WTC11 (cell line): ENCODE results near the gene LIFR. TPM values are rescaled to one million over a fixed set of nuclear protein-coding genes. Genes with fewer than 3 reads are reported as not detected.
A peak's percentile ranks its signal among the peaks of the same experiment; 100 is the strongest.

Experiments used
- ATAC-seq: fragments of 200-7000 bp; cut with Tn5 transposase; 2 replicates; pipeline ENCODE4 v1.10.0; 2021; ENCODE audit warnings: mild to moderate bottlenecking, moderate library complexity
- CTCF ChIA-PET: fragments of 300-600 bp; sonication (Branson Sonifier 250); formaldehyde crosslinking; loops from one replicate; lab custom pipeline; 2021; ENCODE audit warnings: antibody characterized with exemption; lab: Charles Lee
- POLR2A ChIA-PET: fragments of 350-600 bp; sonication (Branson Sonifier 250); formaldehyde crosslinking; loops from one replicate; lab custom pipeline; 2021; ENCODE audit warnings: antibody characterized with exemption; lab: Charles Lee
- DNase-seq: peaks from one replicate; pipeline ENCODE4 v3.0.0; 2021; ENCODE audit warnings: low spot score
- H3K27ac Mint-ChIP-seq: 2 replicates; pipeline ENCODE4 v1.8.0; 2021; ENCODE audit warnings: mixed read lengths
- H3K27me3 Mint-ChIP-seq: 2 replicates; pipeline ENCODE4 v1.8.0; 2021; ENCODE audit warnings: low read depth, mild to moderate bottlenecking, moderate library complexity, mixed read lengths
- H3K36me3 Mint-ChIP-seq: 2 replicates; pipeline ENCODE4 v1.8.0; 2021; ENCODE audit warnings: mixed read lengths
- H3K4me1 Mint-ChIP-seq: 2 replicates; pipeline ENCODE4 v1.8.0; 2022; ENCODE audit warnings: mixed read lengths
- H3K4me3 Mint-ChIP-seq: 2 replicates; pipeline ENCODE4 v1.8.0; 2021; ENCODE audit warnings: mild to moderate bottlenecking, moderate library complexity, mixed read lengths
- H3K9me3 Mint-ChIP-seq: 2 replicates; pipeline ENCODE4 v1.8.0; 2021; ENCODE audit warnings: mixed read lengths
- CDX4 ChIP-seq: fragments of 250-450 bp; sonication (Bioruptor Pico); IDR thresholded peaks from 2 replicates; pipeline ENCODE4 v1.9.0; 2021; ENCODE audit warnings: moderate library complexity, mild to moderate bottlenecking, inconsistent platforms, borderline replicate concordance
- E2F5 ChIP-seq: sonication (generic); formaldehyde crosslinking; IDR thresholded peaks from 2 replicates; pipeline ENCODE4 v1.8.1; 2022; ENCODE audit warnings: mild to moderate bottlenecking, moderate library complexity, missing genetic modification reagents
- ESRRA ChIP-seq: sonication (generic); formaldehyde crosslinking; IDR thresholded peaks from 2 replicates; pipeline ENCODE4 v1.8.1; 2022; ENCODE audit warnings: mild to moderate bottlenecking, missing genetic modification reagents, borderline replicate concordance
- MAX ChIP-seq: sonication (generic); formaldehyde crosslinking; IDR thresholded peaks from 2 replicates; pipeline ENCODE4 v1.8.0; 2022; ENCODE audit warnings: mild to moderate bottlenecking, missing genetic modification reagents
- OVOL2 ChIP-seq: fragments of 250-450 bp; sonication (Bioruptor Pico); IDR thresholded peaks from 2 replicates; pipeline ENCODE4 v1.9.0; 2021; ENCODE audit warnings: mild to moderate bottlenecking, borderline replicate concordance
- ZNF512 ChIP-seq: sonication (generic); formaldehyde crosslinking; IDR thresholded peaks from 2 replicates; pipeline ENCODE4 v1.8.1; 2022; ENCODE audit warnings: missing genetic modification reagents, borderline replicate concordance
- ZSCAN18 ChIP-seq: fragments of 250-450 bp; sonication (Bioruptor Pico); IDR thresholded peaks from 2 replicates; pipeline ENCODE4 v2.1.2; 2022; ENCODE audit warnings: mild to moderate bottlenecking, moderate library complexity
- total RNA-seq: library from RNA; stranded (reverse); gene quantifications from 3 replicates; pipeline ENCODE4 v1.2.3, GENCODE V29; 2021
- TF ChIP-seq, protein P1 (sequence below): sonication (generic); formaldehyde crosslinking; IDR thresholded peaks from 2 replicates; pipeline ENCODE4 v1.8.0; 2023; ENCODE audit warnings: missing genetic modification reagents, mild to moderate bottlenecking, borderline replicate concordance
- TF ChIP-seq, protein P2 (sequence below): fragments of 250-450 bp; sonication (Bioruptor Pico); IDR thresholded peaks from 2 replicates; pipeline ENCODE4 v1.9.0; 2021; ENCODE audit warnings: mild to moderate bottlenecking
- TF ChIP-seq, protein P3 (sequence below): fragments of 250-450 bp; sonication (Bioruptor Pico); IDR thresholded peaks from 2 replicates; pipeline ENCODE4 v1.9.0; 2021; ENCODE audit warnings: mild to moderate bottlenecking, borderline replicate concordance
- TF ChIP-seq, protein P4 (sequence below): sonication (generic); formaldehyde crosslinking; IDR thresholded peaks from 2 replicates; pipeline ENCODE4 v1.8.1; 2023; ENCODE audit warnings: mild to moderate bottlenecking, missing genetic modification reagents

Gene LIFR
- total RNA-seq, 1 experiment from 2014 or later: 14.4 TPM

- TF ChIP-seq E2F5 (CRISPR knock-in tag) (no peak), CDX4 (CRISPR knock-in tag) (no peak), ZNF512 (CRISPR knock-in tag) (no peak)
- TF ChIP-seq, protein P1, sequence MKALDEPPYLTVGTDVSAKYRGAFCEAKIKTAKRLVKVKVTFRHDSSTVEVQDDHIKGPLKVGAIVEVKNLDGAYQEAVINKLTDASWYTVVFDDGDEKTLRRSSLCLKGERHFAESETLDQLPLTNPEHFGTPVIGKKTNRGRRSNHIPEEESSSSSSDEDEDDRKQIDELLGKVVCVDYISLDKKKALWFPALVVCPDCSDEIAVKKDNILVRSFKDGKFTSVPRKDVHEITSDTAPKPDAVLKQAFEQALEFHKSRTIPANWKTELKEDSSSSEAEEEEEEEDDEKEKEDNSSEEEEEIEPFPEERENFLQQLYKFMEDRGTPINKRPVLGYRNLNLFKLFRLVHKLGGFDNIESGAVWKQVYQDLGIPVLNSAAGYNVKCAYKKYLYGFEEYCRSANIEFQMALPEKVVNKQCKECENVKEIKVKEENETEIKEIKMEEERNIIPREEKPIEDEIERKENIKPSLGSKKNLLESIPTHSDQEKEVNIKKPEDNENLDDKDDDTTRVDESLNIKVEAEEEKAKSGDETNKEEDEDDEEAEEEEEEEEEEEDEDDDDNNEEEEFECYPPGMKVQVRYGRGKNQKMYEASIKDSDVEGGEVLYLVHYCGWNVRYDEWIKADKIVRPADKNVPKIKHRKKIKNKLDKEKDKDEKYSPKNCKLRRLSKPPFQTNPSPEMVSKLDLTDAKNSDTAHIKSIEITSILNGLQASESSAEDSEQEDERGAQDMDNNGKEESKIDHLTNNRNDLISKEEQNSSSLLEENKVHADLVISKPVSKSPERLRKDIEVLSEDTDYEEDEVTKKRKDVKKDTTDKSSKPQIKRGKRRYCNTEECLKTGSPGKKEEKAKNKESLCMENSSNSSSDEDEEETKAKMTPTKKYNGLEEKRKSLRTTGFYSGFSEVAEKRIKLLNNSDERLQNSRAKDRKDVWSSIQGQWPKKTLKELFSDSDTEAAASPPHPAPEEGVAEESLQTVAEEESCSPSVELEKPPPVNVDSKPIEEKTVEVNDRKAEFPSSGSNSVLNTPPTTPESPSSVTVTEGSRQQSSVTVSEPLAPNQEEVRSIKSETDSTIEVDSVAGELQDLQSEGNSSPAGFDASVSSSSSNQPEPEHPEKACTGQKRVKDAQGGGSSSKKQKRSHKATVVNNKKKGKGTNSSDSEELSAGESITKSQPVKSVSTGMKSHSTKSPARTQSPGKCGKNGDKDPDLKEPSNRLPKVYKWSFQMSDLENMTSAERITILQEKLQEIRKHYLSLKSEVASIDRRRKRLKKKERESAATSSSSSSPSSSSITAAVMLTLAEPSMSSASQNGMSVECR: no peak
- TF ChIP-seq, all 79 proteins: peak for 0
- H3K4me3 Mint-ChIP-seq: no peak overlapping the region
- no peaks in the 10 kb centered on the region for H3K9me3 Mint-ChIP-seq
- H3K27me3 Mint-ChIP-seq: no peaks in the 10 kb centered on the region
- ATAC-seq (peak; percentile 64; the same call in 1 of the 2 replicates), DNase-seq (no peak)
- ChIA-PET POLR2A (no interaction called here), CTCF (interaction anchor here (0.9 to 1.0 kb wide), 2 partner anchors 59 kb away, joined by 3 to 4 read pairs; no protein-coding TSS in a partner anchor)
- H3K27ac Mint-ChIP-seq: peak overlapping the region; percentile 74; the same call in 1 of the 2 replicates
- H3K4me1 Mint-ChIP-seq: peaks cover 10% of the 10 kb centered on the region
- H3K36me3 Mint-ChIP-seq: peaks cover 6% of the 10 kb centered on the region; the same call in 1 of the 2 replicates
Measured at GRCh38 chr5:38500573-38501260, 55.7 kb downstream of the LIFR start.

GRCh38 chr5:38497946-38498345 lies 58.5 kb downstream of the LIFR start:
- Mint-ChIP-seq H3K4me1 (peaks cover 10% of the 10 kb centered on the region), H3K27ac (no peak overlapping the region)
- ATAC-seq: peak; percentile 94
- TF ChIP-seq OVOL2: no peak
- TF ChIP-seq, protein P2, sequence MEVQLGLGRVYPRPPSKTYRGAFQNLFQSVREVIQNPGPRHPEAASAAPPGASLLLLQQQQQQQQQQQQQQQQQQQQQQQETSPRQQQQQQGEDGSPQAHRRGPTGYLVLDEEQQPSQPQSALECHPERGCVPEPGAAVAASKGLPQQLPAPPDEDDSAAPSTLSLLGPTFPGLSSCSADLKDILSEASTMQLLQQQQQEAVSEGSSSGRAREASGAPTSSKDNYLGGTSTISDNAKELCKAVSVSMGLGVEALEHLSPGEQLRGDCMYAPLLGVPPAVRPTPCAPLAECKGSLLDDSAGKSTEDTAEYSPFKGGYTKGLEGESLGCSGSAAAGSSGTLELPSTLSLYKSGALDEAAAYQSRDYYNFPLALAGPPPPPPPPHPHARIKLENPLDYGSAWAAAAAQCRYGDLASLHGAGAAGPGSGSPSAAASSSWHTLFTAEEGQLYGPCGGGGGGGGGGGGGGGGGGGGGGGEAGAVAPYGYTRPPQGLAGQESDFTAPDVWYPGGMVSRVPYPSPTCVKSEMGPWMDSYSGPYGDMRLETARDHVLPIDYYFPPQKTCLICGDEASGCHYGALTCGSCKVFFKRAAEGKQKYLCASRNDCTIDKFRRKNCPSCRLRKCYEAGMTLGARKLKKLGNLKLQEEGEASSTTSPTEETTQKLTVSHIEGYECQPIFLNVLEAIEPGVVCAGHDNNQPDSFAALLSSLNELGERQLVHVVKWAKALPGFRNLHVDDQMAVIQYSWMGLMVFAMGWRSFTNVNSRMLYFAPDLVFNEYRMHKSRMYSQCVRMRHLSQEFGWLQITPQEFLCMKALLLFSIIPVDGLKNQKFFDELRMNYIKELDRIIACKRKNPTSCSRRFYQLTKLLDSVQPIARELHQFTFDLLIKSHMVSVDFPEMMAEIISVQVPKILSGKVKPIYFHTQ (CRISPR knock-in tag): no peak
- no peak for TF ChIP-seq ESRRA (CRISPR knock-in tag)
- TF ChIP-seq, protein P3, sequence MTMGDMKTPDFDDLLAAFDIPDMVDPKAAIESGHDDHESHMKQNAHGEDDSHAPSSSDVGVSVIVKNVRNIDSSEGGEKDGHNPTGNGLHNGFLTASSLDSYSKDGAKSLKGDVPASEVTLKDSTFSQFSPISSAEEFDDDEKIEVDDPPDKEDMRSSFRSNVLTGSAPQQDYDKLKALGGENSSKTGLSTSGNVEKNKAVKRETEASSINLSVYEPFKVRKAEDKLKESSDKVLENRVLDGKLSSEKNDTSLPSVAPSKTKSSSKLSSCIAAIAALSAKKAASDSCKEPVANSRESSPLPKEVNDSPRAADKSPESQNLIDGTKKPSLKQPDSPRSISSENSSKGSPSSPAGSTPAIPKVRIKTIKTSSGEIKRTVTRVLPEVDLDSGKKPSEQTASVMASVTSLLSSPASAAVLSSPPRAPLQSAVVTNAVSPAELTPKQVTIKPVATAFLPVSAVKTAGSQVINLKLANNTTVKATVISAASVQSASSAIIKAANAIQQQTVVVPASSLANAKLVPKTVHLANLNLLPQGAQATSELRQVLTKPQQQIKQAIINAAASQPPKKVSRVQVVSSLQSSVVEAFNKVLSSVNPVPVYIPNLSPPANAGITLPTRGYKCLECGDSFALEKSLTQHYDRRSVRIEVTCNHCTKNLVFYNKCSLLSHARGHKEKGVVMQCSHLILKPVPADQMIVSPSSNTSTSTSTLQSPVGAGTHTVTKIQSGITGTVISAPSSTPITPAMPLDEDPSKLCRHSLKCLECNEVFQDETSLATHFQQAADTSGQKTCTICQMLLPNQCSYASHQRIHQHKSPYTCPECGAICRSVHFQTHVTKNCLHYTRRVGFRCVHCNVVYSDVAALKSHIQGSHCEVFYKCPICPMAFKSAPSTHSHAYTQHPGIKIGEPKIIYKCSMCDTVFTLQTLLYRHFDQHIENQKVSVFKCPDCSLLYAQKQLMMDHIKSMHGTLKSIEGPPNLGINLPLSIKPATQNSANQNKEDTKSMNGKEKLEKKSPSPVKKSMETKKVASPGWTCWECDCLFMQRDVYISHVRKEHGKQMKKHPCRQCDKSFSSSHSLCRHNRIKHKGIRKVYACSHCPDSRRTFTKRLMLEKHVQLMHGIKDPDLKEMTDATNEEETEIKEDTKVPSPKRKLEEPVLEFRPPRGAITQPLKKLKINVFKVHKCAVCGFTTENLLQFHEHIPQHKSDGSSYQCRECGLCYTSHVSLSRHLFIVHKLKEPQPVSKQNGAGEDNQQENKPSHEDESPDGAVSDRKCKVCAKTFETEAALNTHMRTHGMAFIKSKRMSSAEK (CRISPR knock-in tag): no peak
- no peak for TF ChIP-seq MAX (CRISPR knock-in tag)
- TF ChIP-seq, protein P4, sequence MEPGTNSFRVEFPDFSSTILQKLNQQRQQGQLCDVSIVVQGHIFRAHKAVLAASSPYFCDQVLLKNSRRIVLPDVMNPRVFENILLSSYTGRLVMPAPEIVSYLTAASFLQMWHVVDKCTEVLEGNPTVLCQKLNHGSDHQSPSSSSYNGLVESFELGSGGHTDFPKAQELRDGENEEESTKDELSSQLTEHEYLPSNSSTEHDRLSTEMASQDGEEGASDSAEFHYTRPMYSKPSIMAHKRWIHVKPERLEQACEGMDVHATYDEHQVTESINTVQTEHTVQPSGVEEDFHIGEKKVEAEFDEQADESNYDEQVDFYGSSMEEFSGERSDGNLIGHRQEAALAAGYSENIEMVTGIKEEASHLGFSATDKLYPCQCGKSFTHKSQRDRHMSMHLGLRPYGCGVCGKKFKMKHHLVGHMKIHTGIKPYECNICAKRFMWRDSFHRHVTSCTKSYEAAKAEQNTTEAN (CRISPR knock-in tag): no peak
- TF ChIP-seq ZSCAN18 (CRISPR knock-in tag): no peak

More at GRCh38 chr5:38497946-38498345, 58.5 kb downstream of the LIFR start:
- no peak overlapping the region for H3K4me3 Mint-ChIP-seq
- no peaks in the 10 kb centered on the region for H3K27me3 Mint-ChIP-seq
- ChIA-PET POLR2A (no interaction called here), CTCF (interaction anchor here (1.4 kb wide), 1 partner anchor 56 kb away, joined by 9 read pairs; no protein-coding TSS in a partner anchor)
- no peak for DNase-seq
- H3K9me3 Mint-ChIP-seq: no peaks in the 10 kb centered on the region
- H3K36me3 Mint-ChIP-seq: peaks cover 9% of the 10 kb centered on the region
